Psoas muscle (tissue), 8 donors: ENCODE data around the gene UBE2E2. TPM values are rescaled to one million over a fixed set of nuclear protein-coding genes. Genes with fewer than 3 reads are reported as not detected.

Source experiments
- ATAC-seq, 4 donors: fragments of 200-7000 bp; cut with Tn5 transposase; one replicate each; pipeline ENCODE4 v1.9.1; 2020; ENCODE audit warnings: moderate library complexity in 3 of 4, mild to moderate bottlenecking in 2 of 4
- DNase-seq, 2 donors: peaks; one replicate each; pipeline ENCODE4 v3.0.0-alpha.2; 2020
- H3K27ac ChIP-seq: fragments of 200-600 bp; one replicate; pipeline ENCODE4 v1.8.0; 2022
- H3K27me3 ChIP-seq, 3 donors: fragments of 200-600 bp in 1 of 3; one replicate each; pipeline versions ENCODE4 v1.6.1 to v1.8.0; 2013 to 2022; ENCODE audit warnings: low read length in 2 of 3, mild to moderate bottlenecking in 2 of 3, moderate library complexity in 1 of 3; ENCODE audit not compliant: insufficient read depth in 3 of 3
- H3K36me3 ChIP-seq, 2 donors: fragments of 200-600 bp in 1 of 2; one replicate each; pipeline versions ENCODE4 v1.6.1 to v1.8.0; 2013 to 2022; ENCODE audit warnings: low read depth in 1 of 2, mild to moderate bottlenecking in 1 of 2, moderate library complexity in 1 of 2; ENCODE audit not compliant: insufficient read depth in 1 of 2
- H3K4me1 ChIP-seq: fragments of 200-600 bp; one replicate; pipeline ENCODE4 v1.8.0; 2022
- H3K4me3 ChIP-seq: fragments of 200-600 bp; one replicate; pipeline ENCODE4 v1.8.0; 2022; ENCODE audit warnings: mild to moderate bottlenecking
- H3K9me3 ChIP-seq: fragments of 200-600 bp; one replicate; pipeline ENCODE4 v1.8.0; 2022
- WGBS, 3 donors: extraction: QIAGEN DNeasy Blood & Tissue Kit; methylation state at CpG; one replicate each; pipeline versions ENCODE4 v1.1.6 to v1.1.7; 2013; 5-methylcytosine and 5-hydroxymethylcytosine counted together
- intact Hi-C, 2 donors: fragments of 100-400 bp; cut with DNase I; formaldehyde crosslinking; loops; one replicate each; pipeline versions ENCODE4 v1.11.0 to v1.14.2; 2022
- polyA plus RNA-seq, 3 donors: library from polyadenylated mRNA; stranded (reverse); fragments of 200-250 nt; gene quantifications; one replicate each; pipeline ENCODE4 v1.2.3, GENCODE V29; 2013
- total RNA-seq, 4 donors: library from RNA; stranded (reverse); fragmentation: NEBNext Ultra II Directional in 2 of 4; extraction: Animal tissue kit (Norgen Biotek cat#: 25700) in 2 of 4; gene quantifications; one replicate each; pipeline versions ENCODE4 v1.2.1 to v1.2.4, GENCODE V29; 2021 to 2023
- TF ChIP-seq, protein P1 (sequence below): fragments of 200-600 bp; IDR thresholded peaks from one replicate; pipeline ENCODE4 v1.8.0; 2022; ENCODE audit warnings: antibody characterized with exemption
- donor health status: healthy with polysubstance abuse.
- donor health status: DM: no; HTN: no; CAD: no; lungs with moderate emphysema.
- donor health status: Bipolar disorder and iron deficiency.
- donor health status: healthy.
- donor health status: DM: yes; HTN: yes; CAD: no.
- donor health status: DM: no; HTN: no; CAD: no.
- donor health status: DM: no; HTN: no; CAD: no.
- donor health status: DM: yes; HTN: yes; CAD: no.

UBE2E2 gene
- total and polyA plus RNA-seq, 7 donors: 12.9 to 38.2 (median 34.0) TPM

- H3K9me3 ChIP-seq: no peaks in the 10 kb centered on the region
- no peaks in the 10 kb centered on the region for H3K36me3 ChIP-seq
- WGBS, 3 donors: 32 to 43% (median 36%) methylated on average over 4 of the region's 4 CpGs
- H3K27me3 ChIP-seq: no peaks in the 10 kb centered on the region
- intact Hi-C loops: no loop called here
- no peak for DNase-seq
- H3K4me1 ChIP-seq: peaks cover 36% of the 10 kb centered on the region
- ATAC-seq: peak; percentile 88 to 96 (median 94)
- peak overlapping the region; percentile 85 for H3K27ac ChIP-seq
- peak overlapping the region; percentile 32 for H3K4me3 ChIP-seq
- TF ChIP-seq, protein P1, sequence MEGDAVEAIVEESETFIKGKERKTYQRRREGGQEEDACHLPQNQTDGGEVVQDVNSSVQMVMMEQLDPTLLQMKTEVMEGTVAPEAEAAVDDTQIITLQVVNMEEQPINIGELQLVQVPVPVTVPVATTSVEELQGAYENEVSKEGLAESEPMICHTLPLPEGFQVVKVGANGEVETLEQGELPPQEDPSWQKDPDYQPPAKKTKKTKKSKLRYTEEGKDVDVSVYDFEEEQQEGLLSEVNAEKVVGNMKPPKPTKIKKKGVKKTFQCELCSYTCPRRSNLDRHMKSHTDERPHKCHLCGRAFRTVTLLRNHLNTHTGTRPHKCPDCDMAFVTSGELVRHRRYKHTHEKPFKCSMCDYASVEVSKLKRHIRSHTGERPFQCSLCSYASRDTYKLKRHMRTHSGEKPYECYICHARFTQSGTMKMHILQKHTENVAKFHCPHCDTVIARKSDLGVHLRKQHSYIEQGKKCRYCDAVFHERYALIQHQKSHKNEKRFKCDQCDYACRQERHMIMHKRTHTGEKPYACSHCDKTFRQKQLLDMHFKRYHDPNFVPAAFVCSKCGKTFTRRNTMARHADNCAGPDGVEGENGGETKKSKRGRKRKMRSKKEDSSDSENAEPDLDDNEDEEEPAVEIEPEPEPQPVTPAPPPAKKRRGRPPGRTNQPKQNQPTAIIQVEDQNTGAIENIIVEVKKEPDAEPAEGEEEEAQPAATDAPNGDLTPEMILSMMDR: no peak
Measured at GRCh38 chr3:23501201-23501802, 298.2 kb downstream of the UBE2E2 start.

DNA sequence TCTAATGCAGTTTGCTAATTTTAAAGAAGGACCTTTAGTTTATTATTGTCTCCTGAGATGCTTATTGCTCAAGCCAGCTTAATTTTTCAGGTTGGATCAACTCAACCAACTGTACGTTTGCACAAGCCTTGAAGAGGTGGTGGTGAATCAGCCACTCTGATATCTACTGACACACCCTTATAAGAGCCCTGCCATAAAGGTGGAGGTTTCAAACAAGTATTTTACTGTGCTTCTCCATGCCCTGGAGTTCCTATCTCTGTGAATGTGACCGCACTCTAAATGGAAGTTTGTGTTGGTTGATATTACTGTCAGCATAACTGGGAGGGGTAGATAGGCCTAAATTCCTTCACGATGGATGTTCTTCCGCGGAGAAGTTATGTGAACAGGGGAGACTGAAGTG is 305.3 kb downstream of the UBE2E2 start:
- ATAC-seq: no peak
- TF ChIP-seq, protein P1: no peak
- no peak overlapping the region for H3K4me3 ChIP-seq
- intact Hi-C loops: no loop called here
- H3K27me3 ChIP-seq: no peaks in the 10 kb centered on the region
- no peak overlapping the region for H3K27ac ChIP-seq
- DNase-seq: no peak
- H3K4me1 ChIP-seq: peaks cover 3% of the 10 kb centered on the region
- no peaks in the 10 kb centered on the region for H3K36me3 ChIP-seq
- H3K9me3 ChIP-seq: no peaks in the 10 kb centered on the region
- 96 to 98% (median 96%) methylated on average over 5 of the region's 5 CpGs for whole genome bisulfite sequencing, 3 donors

GRCh38 chr3:23518441-23518840 is 315.3 kb downstream of the UBE2E2 start:
- WGBS, 3 donors: 57 to 78% (median 58%) methylated on average over 2 of the region's 2 CpGs
- no peak for ATAC-seq
- DNase-seq: no peak

GRCh38 chr3:23519314-23520208 is 316.4 kb downstream of the UBE2E2 start:
- TF ChIP-seq, protein P1: no peak
- Histone ChIP-seq H3K27ac (no peak overlapping the region), H3K4me3 (no peak overlapping the region), H3K36me3 (no peaks in the 10 kb centered on the region), H3K4me1 (peaks cover 15% of the 10 kb centered on the region), H3K9me3 (no peaks in the 10 kb centered on the region), H3K27me3 (no peaks in the 10 kb centered on the region)
- 95 to 96% (median 96%) methylated on average over 4 of the region's 4 CpGs for WGBS, 3 donors
- intact Hi-C loops: no loop called here
- ATAC-seq (no peak), DNase-seq (no peak)

More at GRCh38 chr3:23518441-23518840, 315.3 kb downstream of the UBE2E2 start:
- no peaks in the 10 kb centered on the region for H3K9me3 ChIP-seq
- no peak overlapping the region for H3K4me3 ChIP-seq
- no peak overlapping the region for H3K27ac ChIP-seq
- TF ChIP-seq, protein P1: no peak
- intact Hi-C loops: no loop called here
- no peaks in the 10 kb centered on the region for H3K27me3 ChIP-seq
- peaks cover 15% of the 10 kb centered on the region for H3K4me1 ChIP-seq
- H3K36me3 ChIP-seq: no peaks in the 10 kb centered on the region
